ENCODE data around the gene GXYLT2. TPM values are rescaled to one million over a fixed set of nuclear protein-coding genes. Genes with fewer than 3 reads are reported as not detected.

The GXYLT2 gene
- total RNA-seq, 1 experiment from 2014 or later, result 4.8 TPM

DNA sequence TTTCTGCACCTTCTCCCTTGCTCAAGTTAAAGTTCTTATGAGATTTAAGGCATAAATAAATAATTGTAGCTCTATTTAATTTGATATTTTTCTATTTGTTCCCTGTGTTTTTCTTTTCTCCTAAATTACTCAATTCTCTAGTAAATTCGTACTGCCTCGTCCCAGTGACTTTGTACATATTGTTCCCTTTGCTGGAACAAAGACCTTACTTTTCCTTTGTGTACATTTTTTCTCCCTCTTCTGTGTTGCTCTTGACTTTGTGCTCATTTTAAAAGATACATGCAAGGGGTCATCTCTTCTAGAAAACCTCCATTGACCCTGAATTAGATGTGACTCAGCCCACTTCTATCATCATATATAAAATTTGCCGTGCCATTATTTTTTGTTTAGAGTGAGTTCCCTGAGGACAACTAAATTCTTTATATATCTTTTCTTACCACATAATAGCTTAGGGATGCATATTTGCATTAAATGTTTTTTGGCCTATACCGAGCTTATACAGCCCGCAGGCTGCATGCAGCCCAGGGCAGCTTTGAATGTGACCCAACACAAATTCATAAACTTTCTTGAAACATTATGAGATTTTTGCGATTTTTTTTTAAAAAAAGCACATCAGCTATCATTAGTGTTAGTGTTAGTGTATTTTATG is 138.4 kb downstream of the GXYLT2 start:
- ChIA-PET CTCF (no interaction called here), POLR2A (no interaction called here)
- Mint-ChIP-seq H3K4me1 (ENCODE audit: low read depth, unreplicated experiment) (peaks cover 25% of the 10 kb centered on the region), H3K36me3 (ENCODE audit: insufficient read depth, unreplicated experiment) (peaks cover 31% of the 10 kb centered on the region), H3K27ac (ENCODE audit: unreplicated experiment) (no peak overlapping the region), H3K4me3 (ENCODE audit: unreplicated experiment) (no peak overlapping the region), H3K9me3 (ENCODE audit: unreplicated experiment) (no peaks in the 10 kb centered on the region), H3K27me3 (ENCODE audit: insufficient read depth, unreplicated experiment) (no peaks in the 10 kb centered on the region)
- BruUV-seq (replicated peaks), result no TSS peak
- Histone ChIP-seq H3K4me3 (ENCODE audit: low read depth, low read length) (no peak overlapping the region), H3K4me1 (peaks cover 30% of the 10 kb centered on the region), H3K27me3 (replicated peaks; ENCODE audit: control insufficient read depth, insufficient read depth, low read length) (no peaks in the 10 kb centered on the region), H3K36me3 (ENCODE audit: control insufficient read depth, insufficient read depth, low read length) (no peaks in the 10 kb centered on the region; the same call in 1 of the 2 replicates), H3K9me3 (no peaks in the 10 kb centered on the region)
- TF ChIP-seq, protein P1, sequence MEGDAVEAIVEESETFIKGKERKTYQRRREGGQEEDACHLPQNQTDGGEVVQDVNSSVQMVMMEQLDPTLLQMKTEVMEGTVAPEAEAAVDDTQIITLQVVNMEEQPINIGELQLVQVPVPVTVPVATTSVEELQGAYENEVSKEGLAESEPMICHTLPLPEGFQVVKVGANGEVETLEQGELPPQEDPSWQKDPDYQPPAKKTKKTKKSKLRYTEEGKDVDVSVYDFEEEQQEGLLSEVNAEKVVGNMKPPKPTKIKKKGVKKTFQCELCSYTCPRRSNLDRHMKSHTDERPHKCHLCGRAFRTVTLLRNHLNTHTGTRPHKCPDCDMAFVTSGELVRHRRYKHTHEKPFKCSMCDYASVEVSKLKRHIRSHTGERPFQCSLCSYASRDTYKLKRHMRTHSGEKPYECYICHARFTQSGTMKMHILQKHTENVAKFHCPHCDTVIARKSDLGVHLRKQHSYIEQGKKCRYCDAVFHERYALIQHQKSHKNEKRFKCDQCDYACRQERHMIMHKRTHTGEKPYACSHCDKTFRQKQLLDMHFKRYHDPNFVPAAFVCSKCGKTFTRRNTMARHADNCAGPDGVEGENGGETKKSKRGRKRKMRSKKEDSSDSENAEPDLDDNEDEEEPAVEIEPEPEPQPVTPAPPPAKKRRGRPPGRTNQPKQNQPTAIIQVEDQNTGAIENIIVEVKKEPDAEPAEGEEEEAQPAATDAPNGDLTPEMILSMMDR (IDR thresholded peaks at IDR 0.05; ENCODE audit: insufficient read depth in 1 of 2, low read depth in 1 of 2, low read length in 1 of 2, severe bottlenecking in 1 of 2, unreplicated experiment in 1 of 2), result no peak
- intact Hi-C loops (cut with micrococcal nuclease; ENCODE audit: unreplicated experiment), result no loop called here
- no peak for DNase-seq

Other genes with a start within 250 kb of the GXYLT2 start
- gene SHQ1, start 39.6 kb upstream of the GXYLT2 start, total RNA-seq (2022), result 18.8 and 20.2 TPM in 2 replicates
- gene PPP4R2, start 108.8 kb downstream of the GXYLT2 start, total RNA-seq (2022), result 91.3 and 93.6 TPM in 2 replicates
- 5.6 and 6.9 TPM in 2 replicates for gene EBLN2, start 173.6 kb downstream of the GXYLT2 start, total RNA-seq (2022)

Data from Caco-2 (cell line).